ENCODE results near the gene ZNF385A.

Gene ZNF385A

DNA sequence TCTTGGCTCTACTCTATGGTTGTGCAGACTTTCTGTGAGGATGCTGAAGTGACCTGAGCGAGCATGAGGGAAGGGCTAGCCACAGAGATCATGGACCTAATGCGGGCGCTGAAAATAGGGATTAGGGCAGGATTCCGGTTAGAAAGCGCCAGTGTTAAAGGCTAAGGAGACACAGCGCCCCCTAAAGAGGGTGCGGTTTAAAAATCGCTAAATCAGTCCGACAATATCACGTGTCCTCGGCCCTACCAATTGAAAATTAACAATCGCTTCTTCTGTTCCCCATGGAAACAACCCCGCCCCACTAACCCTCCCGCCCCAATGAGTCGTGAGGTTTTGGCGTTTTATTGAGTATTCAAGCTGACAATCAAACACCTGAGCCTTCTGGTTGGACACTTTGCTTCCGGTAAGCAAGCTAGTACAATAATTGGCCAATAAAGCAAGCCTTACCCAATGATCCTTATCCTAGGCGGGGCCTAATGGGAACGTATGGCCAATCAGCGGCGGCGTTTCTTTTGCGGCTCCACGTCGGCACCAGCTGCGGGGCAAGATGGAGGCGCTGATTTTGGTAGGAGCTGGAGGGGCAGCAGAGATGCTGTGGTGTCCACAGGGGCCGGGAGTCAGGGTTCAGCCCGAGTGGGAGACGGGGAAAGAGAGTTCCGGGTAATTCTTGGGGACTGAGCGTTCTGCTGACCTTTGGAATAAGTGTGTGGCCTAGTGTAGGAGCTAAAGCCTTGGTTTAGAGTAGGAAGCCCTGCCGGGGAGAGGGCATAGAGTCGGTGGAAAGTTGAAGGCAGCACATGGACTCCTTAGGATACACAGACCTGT lies 59.7 kb downstream of the ZNF385A start, which contains the start of gene COPZ1:
COPZ1 (plus strand) TSS at position 515 of the 825 bp plus-strand sequence; CDS start at position 548, 33 bp downstream.
- peak; percentile 88 for DNase-seq (ENCODE audit: low read depth)

DNA sequence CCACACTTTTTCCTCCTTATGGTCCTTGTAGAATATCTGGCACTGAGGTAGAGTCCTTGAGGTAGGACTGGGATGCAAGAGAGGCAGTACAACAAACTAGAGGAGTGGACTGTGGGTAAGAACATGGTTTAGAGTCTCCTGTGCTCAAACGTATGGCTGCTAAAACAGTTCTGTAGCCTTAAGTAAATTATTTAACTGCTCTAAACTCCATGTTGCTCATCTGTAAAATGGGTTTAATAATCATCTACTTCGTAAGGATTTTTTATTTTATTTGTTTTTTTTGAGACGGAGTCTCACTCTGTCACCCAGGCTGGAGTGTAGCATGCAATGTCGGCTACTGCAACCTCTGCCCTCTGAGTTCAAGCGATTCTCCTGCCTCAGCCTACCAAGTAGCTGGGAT lies 63.2 kb downstream of the ZNF385A start:
- DNase-seq (ENCODE audit: low read depth) = no peak

Data from stimulated activated CD8-positive, alpha-beta memory T cell treated with anti-CD3 and anti-CD28 coated beads, Interleukin-12 subunit alpha, Interleukin-12 subunit beta, amount 100 ng/mL, for 1 hour (primary cell).